Smooth muscle cell of the brain vasculature (primary cell): ENCODE data around the gene IRAK1BP1.
"Not testable (repeated sequence)": the region's sequence is repeated elsewhere in the genome, so short reads cannot be mapped to it uniquely, and the experiment has no call there.

Experiments used
- DNase-seq: peaks from one replicate; pipeline ENCODE4 v3.0.0-alpha.2; 2012; ENCODE audit warnings: low read depth, low spot score

IRAK1BP1 gene

DNA sequence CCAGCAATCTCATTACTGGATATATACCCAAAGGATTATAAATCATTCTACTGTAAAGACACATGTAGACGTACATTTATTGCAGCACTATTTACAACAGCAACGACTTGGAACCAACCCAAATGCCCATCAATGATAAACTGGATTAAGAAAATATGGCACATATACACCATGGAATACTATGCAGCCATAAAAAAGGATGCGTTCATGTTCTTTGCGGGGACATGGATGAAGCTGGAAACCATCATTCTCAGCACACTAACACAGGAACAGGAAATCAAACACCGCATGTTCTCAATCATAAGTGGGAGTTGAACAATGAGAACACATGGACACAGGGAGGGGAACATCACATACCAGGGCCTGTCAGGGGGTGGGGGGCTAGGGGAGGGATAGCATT, 22.6 kb downstream of the IRAK1BP1 start:
- not testable (repeated sequence) for DNase-seq

- no peak for DNase-seq
Measured at GRCh38 chr6:78896227-78896626, 28.9 kb downstream of the IRAK1BP1 start.

DNA sequence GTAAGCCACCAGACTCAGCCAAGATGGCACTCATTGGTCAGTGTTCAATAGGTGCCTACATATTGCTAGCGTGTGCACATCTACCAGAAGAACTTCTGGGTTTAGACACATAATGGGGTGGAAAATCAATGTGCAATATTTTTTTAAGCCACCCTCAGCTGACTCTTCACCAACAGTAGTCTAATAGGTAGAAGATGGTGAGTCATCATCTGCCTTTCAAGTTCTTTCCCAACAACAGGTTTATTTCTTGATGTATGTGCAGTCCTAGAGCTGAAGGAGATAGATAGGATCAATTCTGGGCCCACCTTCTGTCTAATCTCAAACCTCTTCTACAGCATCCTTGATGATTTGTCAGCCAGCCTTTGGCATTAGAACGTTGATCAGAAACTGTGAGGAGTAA, 41.3 kb downstream of the IRAK1BP1 start:
- DNase-seq, result no peak

DNA sequence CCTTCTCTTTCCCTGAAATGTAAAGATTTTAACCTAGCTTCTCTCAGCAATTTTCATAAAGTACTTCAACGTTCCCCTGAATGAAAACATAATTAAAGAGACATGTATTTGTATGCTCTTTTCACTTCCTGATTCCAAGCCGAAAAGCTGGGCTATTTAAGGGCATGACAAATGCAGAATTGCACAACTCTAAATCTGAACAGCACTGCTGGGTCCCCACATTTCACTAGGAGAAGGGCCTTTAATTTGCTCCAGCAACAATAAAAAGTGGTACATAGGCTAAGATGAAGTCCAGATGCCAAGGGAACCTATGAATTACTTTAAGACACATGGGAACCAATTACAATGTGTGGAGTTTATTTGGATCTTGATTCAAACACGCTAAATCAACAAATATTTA, 42.0 kb downstream of the IRAK1BP1 start:
- DNase-seq, result no peak

DNA sequence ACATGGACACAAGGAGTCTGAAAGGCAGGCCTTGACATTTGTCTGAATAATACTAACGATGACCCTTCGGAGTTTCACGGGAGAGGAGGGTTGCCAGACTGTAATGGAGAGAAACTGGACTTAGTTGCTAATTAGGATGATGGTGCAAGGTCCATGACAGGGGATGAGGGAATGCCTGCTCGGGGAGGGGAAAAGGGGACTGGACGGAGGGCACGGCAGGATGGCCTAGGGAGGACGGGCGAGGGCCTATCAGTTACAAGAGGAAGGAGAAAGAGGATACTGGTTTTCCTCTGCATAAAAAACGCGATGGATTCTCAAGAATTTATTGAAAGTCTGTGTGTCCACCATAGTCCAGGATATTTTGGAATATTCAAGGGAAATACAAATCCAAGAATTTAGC, 42.7 kb downstream of the IRAK1BP1 start:
- DNase-seq, result no peak

DNA sequence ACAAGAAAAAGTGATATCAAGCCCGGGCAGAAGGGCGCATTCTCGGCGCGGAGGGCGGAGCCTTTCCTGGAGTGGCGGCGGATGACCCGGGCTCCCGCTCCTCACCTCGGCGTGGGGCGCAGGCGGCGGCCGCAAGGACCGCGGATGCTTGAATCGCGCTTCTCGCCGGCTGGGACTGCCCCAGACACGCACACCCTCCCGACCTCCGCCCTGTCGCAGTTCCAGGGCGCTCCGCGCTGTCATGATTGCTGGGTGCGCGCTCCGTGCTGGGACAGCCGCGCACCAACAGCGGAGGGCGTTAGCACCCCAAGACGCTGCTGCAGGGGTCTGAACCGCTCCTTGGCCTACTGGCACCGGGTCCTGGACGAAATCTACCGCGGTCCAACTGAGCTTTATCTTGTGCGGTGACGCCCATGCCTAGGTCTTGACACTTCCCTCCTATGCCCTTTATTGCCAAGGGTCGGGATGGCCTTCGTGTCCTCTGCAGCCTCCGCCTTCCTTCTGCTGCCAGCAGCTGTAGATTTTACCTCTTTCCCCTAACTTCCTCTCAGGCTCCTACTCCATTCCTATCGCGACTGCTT, 43.3 kb downstream of the IRAK1BP1 start:
- DNase-seq, result no peak

DNA sequence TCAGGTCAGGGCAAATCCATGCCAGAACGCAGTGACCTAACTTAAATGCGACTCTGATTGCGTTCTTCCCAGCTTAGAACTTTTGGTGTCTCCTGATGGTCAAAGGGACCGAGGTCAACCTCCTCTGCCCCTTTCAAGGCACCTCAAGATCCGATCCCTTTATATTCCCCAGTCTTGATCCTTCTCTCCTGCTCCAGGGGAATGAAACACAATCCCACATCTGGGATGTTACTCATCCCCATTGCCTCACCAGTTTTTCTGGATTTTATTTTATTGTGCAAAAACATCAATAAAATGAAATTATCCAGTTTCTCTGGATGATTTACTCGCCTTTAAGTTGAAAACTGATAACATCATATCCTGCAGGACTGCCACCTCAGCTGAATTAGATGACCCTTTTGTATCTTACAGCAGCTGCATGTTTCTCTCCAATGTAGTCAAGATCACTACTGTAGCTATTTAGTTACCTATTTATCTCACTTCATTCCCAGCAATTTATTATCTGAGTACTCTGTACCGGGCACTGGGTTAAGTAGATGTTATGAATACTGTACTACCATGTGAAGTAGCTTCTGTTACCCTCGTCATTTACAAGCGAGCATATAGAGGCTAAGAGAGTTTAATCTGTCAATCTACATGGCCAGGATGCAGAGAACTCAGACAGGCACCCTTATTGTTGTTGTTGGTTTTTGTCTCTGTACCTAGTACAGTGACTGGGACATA, 44.0 kb downstream of the IRAK1BP1 start:
- no peak for DNase-seq

DNA sequence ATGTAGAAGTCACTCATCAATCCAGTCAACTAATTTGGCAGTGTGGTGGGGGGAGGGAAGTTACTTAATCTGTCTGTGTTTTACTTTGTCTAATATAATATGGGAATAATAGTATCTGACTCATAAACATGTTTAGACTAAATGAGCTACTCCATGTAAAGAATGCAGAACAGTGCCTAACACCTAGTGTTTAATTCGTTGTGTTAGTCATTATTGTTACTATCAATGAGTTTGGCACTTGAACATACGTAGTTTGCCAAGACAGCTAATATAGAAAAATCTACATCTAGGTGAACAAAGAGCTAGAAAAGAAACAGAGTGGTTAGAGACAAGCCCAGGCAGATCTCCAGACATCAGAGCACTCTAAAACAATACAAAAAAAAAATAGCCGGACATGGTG, 49.1 kb downstream of the IRAK1BP1 start:
- DNase-seq, result no peak

DNA sequence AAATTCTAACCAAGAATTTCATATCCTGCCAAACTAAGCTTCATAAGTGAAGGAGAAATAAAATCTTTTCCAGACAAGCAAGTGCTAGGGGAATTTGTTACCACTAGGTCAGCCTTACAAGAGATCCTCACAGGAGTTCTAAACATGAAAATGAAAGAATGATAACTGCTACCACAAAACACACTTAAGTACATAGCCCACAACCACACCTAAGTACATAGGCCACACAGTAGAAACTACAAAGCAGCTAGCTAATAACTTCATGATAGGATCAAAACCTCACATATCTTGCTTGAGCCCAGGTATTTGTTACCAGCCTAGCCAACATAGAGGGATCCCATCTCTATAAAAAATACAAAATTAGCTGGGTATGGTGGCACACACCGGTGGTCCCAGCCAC, 50.4 kb downstream of the IRAK1BP1 start:
- no peak for DNase-seq

GRCh38 chr6:78921168-78921567, 53.8 kb downstream of the IRAK1BP1 start:
- not testable (repeated sequence) for DNase-seq

DNA sequence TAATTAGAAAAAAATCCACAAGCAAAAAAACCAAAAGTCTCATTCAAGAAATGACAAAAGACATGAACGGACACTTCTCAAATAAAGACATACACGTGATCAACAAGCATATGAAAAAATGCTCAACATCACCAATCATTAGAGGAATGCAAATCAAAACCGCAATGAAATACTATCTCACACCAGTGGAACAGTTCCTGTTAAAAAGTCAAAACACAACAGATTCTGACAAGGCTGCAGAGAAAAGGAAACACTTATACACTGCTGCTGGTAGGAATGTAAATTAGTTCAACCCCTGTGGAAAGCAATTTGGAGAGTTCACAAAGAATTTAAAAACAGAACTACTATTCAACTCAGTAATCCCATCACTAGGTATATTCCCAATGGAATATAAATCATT, 58.0 kb downstream of the IRAK1BP1 start:
- DNase-seq, result no peak

- no peak for DNase-seq
Measured at GRCh38 chr6:78935553-78935952, 68.2 kb downstream of the IRAK1BP1 start.

DNA sequence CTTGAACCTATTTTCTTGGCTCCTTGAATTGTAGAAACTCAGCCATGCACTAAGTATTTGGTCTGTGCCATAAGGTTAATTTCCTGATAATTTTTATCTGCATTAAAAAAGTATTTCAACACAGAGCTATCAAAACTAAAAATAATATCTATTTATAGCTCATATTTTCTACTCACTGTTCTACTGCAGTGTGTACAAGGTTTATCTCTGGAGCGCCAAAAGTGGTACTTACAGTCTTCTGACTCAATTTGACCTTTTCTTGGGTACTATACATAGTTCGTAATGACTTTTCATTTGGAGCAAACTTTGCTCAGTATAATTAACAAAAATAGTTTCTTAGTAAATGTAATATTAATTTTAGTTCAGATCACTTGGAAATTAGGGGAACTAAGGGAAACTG, 69.2 kb downstream of the IRAK1BP1 start:
- no peak for DNase-seq

GRCh38 chr6:78942446-78942845, 75.1 kb downstream of the IRAK1BP1 start:
- no peak for DNase-seq

DNA sequence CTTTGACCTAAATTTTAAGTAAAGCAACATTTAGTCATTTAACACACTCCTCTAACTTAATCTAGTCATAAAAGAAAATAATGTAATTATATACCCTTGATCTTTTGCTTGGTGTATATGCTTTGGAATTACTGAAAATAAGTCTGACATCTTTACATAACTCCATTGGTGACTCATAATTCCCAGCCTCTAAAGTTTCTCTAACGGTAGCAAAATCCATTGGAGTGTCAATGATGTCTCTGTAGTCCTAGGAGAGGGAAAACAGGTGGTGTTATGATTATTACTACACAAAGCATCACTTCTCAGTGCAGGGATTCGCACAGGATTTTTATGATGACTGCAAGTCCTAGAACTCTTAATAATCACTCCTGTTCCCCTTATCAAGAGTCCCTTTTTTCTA, 80.2 kb downstream of the IRAK1BP1 start:
- DNase-seq, result no peak

DNA sequence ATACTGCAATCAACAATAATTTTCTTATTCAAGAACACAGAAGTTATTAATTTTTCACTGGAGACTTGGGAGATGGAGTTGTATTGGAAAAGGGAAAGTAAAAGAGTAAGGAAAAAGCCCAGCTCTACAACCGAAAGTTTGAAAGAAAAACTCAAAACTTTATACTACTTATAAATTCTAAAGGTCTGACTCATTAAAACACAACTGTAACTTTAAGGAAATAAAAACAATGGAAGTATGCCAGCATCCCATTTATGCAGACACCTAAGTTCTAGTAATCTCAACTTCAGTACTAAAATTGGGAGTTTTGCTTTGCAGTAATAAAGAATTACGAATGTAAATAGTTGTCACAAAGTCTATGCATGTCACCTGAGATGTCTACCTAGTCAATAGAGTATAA, 80.6 kb downstream of the IRAK1BP1 start:
- DNase-seq, result peak; percentile 6

DNA sequence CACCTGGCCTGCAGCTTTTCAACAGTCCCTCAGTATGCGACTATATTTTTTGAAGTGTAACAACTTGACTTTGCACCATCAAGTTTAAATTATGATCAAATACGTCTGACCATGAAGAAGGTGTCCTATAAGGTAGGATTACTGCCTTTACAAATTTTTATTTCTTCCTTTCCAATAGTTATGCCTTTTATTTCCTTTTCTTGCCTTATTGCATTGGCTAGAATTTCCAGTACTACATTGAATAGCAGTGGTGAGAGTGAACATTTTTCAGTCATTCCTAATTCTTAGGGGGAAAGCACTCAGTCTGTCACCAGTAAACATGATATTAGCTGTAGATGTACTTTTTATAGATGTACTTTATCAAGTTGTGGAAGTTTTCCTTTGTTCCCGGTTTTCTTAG, 81.4 kb downstream of the IRAK1BP1 start:
- DNase-seq, result no peak

- no peak for DNase-seq
Measured at GRCh38 chr6:78952362-78952761, 85.0 kb downstream of the IRAK1BP1 start.
